ENCODE data around the gene CCNB2.

GRCh38 chr15:59087731-59088130 lies 17.2 kb upstream of the CCNB2 start:
- TF ChIP-seq CTCF (conservative IDR thresholded peaks at IDR 0.05; ENCODE audit: low read length) (no peak), EZH2phosphoT487 (IDR thresholded peaks at IDR 0.05; ENCODE audit: borderline replicate concordance) (no peak)

Data from Loucy (cell line).